GM19452 (cell line): Measurements from ENCODE around the gene UBQLNL.

Source experiments
- ATAC-seq: cut with Tn5 transposase; IDR thresholded peaks from one replicate; pipeline ENCODE4 v1.9.1; 2021; ENCODE audit not compliant: unreplicated experiment

Gene UBQLNL, protein sequence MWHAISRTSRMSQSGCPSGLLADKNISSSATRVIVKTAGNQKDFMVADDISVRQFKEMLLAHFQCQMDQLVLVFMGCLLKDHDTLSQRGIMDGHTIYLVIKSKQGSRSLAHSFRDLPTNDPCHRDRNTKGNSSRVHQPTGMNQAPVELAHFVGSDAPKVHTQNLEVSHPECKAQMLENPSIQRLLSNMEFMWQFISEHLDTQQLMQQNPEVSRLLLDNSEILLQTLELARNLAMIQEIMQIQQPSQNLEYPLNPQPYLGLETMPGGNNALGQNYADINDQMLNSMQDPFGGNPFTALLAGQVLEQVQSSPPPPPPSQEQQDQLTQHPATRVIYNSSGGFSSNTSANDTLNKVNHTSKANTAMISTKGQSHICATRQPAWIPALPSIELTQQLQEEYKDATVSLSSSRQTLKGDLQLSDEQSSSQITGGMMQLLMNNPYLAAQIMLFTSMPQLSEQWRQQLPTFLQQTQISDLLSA

DNA sequence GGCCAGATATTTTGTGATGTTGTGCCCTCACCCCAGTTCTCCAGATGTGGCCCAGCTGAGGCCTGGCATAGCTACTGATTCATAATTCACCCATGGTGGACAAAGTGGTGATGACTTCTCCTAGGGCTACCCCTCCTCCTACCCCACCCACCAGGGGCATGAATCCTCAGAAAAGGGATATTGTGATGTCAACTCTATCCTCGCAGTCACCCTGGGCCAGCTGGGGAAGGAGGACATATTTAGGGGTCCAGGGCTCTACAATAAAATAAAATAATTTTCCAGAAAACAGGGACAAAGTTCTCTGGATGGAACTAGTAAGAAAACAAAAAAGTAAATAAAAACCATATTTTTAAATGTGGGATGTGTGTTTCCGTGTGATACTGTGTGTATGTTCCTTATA, at the start of gene UBQLNL:
UBQLNL (minus strand) TSS at position 101 of the 400 bp plus-strand sequence. CDS start 258 bp downstream, outside the sequence.
- ATAC-seq: no peak

DNA sequence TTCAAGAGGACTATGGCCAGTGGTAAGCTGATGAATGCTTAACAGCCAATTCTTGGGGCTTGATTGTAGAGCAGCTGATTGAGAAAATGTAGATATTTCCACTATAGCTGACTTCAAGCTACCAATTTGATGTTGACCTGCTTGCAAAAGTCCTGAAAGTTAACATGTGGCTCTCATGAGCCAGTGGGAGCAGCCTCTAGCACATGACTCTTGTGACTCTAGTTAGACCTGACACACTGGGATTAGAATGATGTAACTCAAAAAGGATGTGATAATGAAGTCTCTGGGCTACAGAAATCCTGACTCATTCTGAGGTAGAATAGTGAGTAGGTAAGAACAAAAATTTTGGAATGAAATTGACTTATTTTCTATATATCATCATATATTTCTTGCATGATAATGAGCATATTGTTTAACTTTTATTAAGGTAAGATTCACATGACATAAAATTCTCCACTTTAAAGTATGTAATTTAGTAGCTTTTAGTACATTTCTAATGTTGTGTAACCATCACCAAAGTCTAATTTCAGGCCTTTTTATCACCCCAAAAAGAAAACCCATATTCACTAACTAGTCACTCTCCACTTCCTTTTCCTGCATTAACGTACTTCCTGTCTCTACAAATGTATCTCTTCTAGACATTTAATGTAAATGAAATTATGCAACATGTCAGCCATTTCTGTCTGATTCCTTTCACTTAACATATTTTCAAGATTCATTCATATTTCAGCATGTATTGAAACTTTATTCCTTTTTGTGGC, 47.9 kb upstream of the UBQLNL start:
- ATAC-seq: no peak

DNA sequence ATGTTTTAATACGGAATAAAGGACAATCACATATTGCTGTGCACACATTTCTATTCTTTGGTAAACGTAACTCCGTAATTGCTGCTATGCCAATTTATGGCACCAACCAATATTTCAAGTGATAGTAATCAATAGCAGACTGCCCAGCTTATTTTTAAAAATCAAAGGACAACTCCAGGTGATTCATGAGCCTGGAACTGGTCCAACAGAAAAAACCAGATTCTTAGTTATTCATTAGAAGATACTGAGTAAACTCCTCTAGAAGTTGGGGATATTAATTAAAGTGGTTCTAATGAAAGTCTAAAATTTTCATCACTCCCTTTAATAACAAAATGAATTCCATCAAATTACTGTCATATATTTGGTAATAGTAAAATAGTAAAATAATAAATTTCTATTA, 41.3 kb upstream of the UBQLNL start:
- no peak for ATAC-seq

DNA sequence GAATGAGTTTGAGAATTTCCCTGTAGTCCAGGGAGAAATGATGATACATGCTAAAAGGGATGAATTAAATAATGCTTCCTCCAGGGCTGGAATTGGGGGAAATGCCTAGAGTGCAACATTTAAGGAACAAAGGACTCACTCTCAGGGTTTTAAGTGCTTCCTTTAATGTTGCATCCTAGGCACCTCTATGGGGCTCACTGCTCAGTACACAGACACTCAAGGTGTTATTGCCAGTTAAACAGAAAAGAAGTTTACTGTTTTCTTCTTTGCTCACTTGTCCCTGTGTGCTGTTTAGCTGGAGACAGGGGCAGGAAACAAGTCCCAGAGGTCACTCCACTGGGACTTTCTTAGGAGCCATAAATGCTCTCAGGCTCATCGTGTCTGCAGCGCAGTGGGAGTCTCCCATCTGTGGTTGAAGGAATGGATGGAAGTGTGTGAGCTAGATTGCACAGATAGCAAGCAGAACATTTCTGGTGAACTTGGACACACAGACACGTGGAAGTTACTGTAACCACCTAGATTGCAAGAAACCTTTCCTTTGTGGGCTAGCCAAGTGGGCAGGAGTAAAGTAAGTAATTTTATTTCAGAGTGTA, 40.2 kb upstream of the UBQLNL start:
- ATAC-seq: no peak

DNA sequence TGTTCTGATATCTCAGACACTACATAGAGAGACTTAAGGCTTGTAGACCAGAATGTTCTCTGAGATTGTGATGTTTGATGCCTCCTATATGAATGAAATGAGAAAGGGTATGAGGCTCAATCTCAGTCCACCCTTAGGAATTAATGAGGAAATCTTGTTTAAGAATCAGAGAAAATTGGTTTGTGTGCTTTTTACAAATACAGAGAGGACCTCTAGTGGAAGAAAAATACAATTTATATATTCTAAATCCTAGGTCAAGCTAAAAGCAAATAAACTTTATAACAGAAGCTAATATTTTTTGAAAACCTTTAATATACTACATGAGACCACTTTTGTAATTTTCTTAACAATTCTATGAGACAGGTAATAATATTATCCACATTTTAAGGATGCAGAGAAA, 36.8 kb upstream of the UBQLNL start:
- no peak for ATAC-seq

DNA sequence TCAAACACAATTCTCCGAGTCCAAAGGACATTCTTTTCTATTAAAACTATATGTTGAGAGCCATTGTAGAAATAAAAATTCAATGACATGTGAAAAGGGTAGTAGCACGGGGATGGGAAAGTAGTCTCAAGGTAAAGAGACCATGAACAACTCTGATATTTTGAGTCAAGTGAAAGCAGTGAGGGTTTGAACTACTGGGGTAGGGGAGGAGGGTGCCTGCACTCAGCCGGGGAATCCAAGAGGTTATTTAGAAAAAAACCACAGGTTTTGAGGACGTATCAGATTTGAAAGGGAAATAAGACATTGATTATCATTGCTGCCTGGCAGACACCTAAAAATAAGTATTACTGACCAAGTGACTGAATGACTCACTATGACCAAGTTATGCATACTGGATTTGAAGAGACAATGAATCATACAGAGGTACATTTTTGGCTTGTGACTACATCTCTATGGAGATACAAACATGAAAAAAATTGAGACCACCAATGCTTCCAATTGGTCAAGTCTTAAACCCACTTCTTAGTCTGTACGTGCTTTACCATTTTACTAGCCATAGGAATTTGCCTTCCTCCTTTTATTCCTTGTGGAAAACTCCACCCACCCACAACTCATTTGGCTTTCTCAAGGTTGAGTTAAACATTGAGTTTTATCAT, 34.1 kb upstream of the UBQLNL start:
- ATAC-seq: peak; percentile 57

DNA sequence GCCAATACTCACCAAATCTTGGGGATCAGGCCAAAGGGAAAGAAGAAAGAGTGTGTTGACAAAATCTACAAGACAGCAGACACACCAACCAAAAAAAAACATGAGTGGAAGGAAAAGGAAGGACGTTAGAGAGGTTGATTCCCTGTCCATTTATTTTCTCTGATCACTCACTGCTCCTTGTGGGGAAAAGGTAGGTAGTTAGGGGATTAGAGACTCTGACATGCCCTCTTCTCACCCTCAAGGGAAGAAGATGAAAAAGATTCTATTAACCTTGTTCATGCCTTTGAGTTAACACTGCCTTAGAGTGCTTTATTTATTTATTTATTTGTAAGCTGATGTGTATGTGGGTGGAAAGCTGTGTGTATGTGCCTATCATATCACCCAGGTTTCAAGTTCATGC, 31.9 kb upstream of the UBQLNL start, which contains the start of gene OR52H1:
OR52H1 (minus strand) TSS at position 101 of the 400 bp plus-strand sequence. CDS start 3,035 bp downstream, outside the sequence.
- no peak for ATAC-seq

DNA sequence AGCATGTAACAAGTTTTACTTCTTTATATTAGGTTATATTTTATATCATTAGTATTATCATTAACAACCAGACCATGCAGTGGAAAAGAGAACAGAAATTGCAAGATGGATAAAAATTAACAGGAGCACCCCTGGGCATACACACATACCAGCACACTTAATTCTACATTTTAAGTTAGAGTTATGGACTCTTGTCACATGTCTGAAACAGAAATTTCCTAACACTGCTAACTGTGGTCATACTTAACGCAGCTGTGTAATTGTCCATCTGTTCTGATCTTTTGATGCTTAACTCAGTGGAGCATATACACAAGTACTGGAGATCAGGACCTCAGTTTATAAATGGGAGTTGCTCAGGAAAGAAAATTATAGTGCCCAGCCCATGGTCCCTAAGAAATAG, 31.5 kb upstream of the UBQLNL start:
- peak; percentile 73 for ATAC-seq

DNA sequence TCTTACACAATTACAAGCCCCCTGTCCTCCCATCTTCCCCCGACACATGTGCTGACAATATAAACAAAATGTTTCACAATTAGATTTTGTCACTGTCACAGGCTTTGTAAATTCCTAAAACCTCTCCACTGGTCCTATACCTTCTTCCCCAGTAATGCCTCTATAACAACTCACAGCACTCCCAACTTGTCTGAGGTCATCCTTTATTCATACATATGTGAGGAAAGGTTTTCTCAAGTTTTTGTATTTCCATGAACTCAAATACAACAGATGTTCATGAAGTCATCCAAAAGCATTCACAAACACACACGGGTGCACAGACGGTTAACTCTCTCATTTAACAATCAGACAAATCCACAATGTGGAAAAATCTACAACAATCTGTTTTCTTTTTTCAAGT, 30.0 kb upstream of the UBQLNL start:
- no peak for ATAC-seq

DNA sequence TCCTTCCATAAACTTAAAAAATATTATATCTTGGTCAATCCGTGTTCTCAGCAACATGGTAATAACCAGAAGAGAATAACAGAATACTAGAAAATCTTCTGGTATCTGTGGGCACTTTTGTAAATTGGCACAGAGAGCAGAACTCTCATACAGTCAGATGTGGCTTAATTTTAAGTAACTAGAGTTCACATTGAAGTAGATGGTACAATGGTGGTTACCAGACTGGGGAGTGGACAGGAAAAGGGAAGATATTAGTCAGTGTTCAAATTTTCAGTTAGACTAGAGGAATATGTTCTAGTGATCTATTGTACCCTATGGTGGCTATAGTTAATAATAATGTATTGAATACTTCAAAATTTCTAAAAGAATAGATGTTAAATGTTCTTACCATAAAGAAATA, 24.9 kb upstream of the UBQLNL start:
- no peak for ATAC-seq

DNA sequence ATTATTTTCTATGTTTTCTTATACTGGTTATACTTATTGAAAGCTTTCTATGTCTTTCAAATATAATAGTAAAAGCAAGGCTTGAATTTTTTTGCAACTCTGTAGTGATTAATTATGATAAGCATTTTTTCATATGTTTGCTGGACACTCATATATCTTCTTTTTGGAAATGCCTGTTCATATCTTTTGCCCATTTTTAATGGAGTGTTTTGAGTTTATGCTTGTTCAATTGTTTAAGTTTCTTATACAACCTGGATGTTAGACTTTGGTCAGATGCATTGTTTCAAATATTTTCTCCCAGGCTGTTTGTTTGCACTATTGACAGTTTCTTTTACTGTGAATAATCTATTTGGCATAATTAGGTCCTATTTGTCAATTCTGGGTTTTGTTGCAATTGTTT, 20.0 kb upstream of the UBQLNL start:
- no peak for ATAC-seq

DNA sequence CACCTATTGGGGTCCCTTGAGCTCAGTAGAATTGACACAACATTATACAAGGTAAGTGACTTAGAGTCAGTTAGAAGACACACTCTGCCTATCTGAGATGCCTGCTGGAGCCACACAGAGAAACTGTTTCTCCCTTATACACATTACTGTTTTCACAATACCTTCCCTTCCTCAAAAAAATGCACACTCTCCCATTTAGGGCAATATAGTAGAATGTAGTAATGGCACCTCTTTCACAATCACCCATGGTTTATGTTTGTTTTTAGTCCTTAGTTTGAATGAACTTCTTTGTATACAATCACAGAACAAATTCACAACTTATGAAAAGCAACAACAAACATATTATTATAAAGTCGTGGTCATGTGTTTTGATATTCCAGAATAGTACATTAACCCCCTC, 17.5 kb upstream of the UBQLNL start:
- no peak for ATAC-seq

DNA sequence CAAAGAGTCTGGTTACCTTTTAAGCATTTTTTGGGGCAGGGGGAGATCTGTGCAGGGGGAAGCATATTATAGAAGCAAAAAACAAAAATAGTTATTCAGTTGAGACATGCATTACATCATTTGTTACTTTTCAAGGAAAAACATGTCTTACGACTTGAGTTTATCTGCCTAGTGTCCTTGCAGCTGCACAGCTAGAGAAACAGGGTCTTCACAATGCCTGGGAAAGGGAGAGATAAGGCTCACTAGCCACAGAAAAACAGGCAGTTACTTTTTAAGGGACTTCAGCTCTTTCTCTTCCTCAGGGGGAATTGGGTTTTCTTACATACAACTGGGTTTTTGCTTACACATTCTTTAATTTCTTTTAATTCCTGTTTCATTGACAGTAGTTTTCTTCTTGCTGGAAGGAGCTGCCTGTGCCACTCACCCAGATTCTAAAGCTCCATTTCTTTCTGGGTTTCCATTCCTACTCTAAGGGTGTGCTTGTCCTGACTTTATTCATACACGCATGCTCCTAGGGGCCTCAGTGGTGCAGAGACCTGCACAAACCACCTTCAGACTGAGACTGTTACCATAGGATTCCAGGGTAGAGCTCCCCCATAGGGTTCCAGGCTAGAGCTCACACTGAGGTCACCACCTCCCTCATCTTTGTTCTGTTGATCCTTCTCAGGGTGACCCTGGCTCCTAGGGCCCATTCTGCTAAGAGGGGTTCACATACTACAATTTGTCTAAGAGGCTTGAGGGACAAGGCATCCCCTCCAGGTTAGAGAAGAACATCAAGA, 14.7 kb upstream of the UBQLNL start:
- ATAC-seq: no peak

DNA sequence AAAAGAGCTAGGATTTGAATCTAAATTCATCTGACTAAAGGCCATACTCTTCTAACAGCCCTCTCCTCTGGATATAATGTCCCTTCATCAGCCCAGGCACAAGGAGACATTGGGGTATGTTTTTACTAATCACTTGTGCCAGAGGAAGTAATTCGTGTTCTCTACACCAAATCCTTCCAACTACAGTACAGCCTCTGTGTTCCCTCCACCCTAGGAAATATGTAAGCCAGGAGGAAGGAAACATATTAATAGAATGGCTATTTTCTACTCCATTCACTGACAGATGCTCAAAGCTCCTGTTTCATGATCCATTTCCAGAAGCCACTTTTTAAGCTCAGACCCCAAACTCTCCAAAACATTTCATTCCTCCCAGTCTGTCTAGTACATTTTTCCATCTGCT, 12.0 kb upstream of the UBQLNL start:
- no peak for ATAC-seq

DNA sequence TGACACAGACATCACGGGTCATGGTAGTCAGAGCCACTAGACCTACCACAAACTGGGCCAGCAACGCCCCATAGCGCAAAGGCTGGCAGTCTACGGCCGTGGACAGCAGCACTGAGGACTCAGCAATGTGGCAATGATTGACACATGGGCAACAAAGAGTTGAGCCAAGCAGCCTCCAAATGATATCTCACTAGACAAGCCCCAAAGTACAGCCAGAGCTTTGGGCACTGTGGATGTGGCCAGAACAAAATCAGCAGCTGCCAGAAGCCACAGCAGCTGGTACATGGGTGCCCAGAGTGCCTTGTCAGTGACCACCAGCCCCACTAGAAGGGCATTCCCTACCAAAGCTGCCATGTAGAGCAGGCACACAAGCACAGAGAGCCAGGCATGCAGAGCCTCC, 11.2 kb upstream of the UBQLNL start:
- ATAC-seq: no peak

DNA sequence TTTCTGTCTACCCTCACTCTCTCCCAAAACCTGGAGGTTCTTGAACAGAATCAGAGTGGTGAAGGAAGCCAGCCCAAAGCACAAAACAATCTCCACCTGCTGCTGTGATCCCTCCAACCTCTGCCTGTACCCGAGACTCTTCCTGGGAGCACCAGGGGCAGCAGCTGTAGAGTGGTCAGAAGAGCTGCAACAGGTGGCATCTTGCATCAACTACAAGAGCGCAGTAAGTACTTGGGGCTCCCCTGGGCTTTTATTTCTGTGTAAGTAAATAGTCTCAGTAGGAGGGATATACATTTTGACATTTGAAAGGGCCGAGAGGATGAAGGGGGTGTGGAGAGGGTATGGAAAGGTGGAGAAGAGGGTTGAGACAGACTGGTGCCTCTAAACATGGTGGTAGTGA, 8.3 kb upstream of the UBQLNL start:
- ATAC-seq: no peak

DNA sequence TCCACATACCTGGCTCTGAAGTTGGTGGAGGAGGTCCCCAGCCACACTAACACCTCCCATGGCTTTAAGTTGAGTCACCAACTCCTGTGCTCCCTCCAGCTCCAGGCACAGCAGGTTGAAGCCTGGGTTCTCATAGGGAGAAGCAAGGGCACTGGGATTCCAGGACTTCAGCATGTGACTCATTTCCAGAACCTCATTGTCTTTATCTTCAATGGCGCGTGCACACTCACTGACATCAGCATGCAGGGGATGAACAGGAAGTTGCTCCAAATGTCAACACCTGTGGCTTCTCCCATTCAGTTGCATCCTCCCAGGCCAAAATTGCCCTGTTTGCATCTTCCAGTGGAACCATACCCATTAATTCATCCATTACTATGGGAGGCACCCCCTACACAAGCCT, 5.8 kb upstream of the UBQLNL start:
- ATAC-seq: no peak

DNA sequence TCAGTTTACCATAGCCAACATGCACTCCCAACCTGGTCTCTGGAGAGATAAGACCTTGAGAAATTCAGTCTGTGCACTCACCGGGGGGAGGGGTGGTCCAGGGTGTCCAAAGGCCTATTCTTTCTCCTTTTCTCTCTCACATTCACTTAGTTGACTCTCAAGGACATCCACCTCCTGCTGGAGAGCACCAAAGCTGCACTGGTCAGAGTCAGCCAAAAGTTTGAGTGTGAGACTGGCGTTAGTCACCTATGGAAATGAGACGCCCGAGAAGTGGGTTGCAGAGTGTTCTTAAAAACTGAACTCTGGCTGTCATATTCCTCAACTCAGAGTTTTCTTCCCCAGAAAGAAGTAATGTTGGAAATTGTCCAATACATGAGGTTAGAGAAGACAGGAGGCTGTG, 5.0 kb upstream of the UBQLNL start:
- no peak for ATAC-seq

DNA sequence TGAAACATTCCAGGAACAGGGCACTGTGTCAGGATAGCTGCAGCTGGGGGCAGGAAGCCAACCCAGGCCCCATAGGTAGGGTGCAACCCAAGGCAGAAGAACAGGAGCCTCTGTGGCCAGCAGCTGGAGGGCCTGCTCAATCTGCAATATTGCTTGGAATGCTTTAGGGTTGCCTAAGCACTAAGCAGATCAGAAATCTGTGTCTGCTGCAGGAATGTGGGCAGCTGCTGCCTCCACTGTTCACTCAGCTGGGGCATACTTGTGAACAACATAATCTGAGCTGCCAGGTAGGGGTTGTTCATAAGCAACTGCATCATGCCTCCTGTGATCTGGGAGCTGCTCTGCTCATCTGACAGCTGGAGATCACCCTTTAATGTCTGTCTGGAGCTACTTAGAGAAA, 1.7 kb downstream of the UBQLNL start:
- ATAC-seq: no peak

DNA sequence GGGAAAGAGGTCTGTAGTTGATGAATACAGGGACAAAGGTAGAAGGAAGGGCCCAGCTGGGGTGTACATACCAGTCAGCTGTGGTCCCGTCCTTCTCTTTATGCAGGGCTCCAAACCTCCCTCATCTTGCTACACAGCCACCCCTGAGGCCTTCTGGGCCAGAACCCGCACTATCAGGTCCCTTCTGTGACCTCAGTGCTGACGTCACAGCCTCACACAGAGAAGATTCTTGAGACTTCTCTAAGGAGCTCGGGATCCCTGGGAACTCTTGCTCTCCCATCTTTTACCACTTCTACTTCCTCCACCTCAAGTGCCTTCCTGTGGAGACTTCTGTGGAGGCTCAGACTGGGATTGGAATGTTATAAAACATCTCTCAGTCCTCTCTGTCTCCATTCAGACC, 6.7 kb downstream of the UBQLNL start, which contains the start of gene UBQLN3:
UBQLN3 (minus strand) TSS at position 155 of the 400 bp plus-strand sequence. CDS start 399 bp downstream, outside the sequence.
- no peak for ATAC-seq
